NK-92 (cell line): ENCODE data around the gene IL17C.

Experiments
- DNase-seq: peaks from one replicate; lab custom pipeline; 2025; ENCODE audit not compliant: unreplicated experiment; lab: John Stamatoyannopoulos, UW

The IL17C gene

GRCh38 chr16:88684569-88685155 is 46.3 kb downstream of the IL17C start:
- no peak for DNase-seq

DNA sequence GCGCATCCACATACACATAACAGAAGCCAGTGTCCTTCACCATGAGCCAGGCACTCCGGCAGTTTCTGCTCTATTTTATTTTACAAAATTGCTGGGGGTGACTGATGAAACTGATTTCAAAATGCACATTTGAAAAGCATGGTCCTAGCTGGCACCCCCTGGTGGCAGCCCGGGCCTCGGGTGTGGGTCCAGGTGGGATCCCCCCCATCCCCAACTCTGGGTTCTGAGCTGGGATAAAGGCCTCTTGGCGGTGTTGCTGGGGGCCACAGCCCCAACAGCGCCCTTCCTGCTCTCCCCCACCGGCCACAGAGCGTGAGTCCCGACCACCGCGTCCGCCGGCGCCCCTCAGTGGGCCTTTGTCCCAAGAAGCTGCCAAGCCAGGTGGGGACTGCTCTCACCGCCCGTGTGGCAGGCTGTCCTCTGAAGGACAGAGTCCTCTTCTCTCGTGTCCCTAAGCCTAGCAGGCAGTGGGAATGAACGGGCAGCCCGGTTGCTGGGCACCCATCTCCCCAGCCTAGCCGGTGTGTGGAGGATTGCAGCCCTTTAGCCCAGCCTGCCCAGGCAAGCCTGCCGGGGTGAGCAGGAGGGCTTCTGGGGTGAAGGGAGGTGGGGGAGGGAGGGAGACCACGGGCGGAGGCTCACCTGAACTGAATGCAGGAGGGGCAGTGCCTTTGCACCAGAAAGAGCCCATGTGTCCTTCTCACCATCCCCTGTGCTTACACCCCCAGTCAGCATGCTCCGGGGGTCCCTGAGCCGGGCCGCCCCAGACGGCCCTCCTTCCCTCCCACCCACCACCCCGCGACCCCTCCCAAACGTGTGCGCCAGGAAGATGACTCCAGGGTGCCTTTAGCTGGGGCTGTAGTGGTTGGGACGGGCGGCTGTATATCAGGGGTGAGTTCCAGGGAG is 47.0 kb downstream of the IL17C start:
- DNase-seq: no peak

GRCh38 chr16:88686062-88686438 is 47.7 kb downstream of the IL17C start:
- no peak for DNase-seq

GRCh38 chr16:88686439-88687253 is 48.3 kb downstream of the IL17C start, which contains the start of gene SNAI3:
SNAI3 (minus strand) TSS chr16:88686507; CDS start chr16:88686406, 101 bp downstream.
- DNase-seq: peak; percentile 5

- DNase-seq: no peak
Observed at GRCh38 chr16:88687254-88687576, 48.8 kb downstream of the IL17C start.

DNA sequence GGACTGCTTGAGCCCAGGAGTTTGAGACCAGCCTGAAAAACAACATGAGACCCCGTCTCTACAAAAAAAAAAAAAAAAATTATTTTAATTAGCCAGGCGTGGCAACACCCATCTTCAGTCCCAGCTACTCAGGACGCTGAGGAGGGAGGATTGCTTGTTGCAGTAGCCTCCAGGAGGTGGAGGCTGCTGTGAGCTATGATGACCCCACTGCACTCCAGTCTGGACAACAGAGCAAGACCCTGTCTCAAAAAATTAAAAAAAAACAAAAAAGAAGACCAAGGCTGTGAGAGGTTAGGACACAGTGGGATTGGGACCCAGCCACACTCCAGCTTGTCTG is 49.3 kb downstream of the IL17C start:
- no peak for DNase-seq

GRCh38 chr16:88688013-88688778 is 49.8 kb downstream of the IL17C start:
- DNase-seq: no peak
